NCI-H146 treated with DMSO at 0.1 percent for 48 hours (cell line): Measurements from ENCODE around the gene SEMA5B.

Experiments used
- DNase-seq: peaks from one replicate; lab custom pipeline; 2025; ENCODE audit not compliant: unreplicated experiment; lab: John Stamatoyannopoulos, UW

The SEMA5B gene

GRCh38 chr3:122898298-122898697 is 129.3 kb downstream of the SEMA5B start:
- DNase-seq: no peak

- DNase-seq: no peak
Measured at GRCh38 chr3:122893754-122894668, 133.6 kb downstream of the SEMA5B start.

- DNase-seq: no peak
Measured at GRCh38 chr3:122893282-122893681, 134.3 kb downstream of the SEMA5B start.

- no peak for DNase-seq
Measured at GRCh38 chr3:122892118-122892960, 135.2 kb downstream of the SEMA5B start.

GRCh38 chr3:122890720-122891220 is 136.8 kb downstream of the SEMA5B start:
- DNase-seq: no peak

GRCh38 chr3:122890077-122890719 is 137.4 kb downstream of the SEMA5B start:
- DNase-seq: no peak

- no peak for DNase-seq
Measured at GRCh38 chr3:122886946-122887345, 140.6 kb downstream of the SEMA5B start.

GRCh38 chr3:122886251-122886650 is 141.3 kb downstream of the SEMA5B start:
- DNase-seq: no peak

- DNase-seq: no peak
Measured at GRCh38 chr3:122882361-122882947, 145.1 kb downstream of the SEMA5B start.

GRCh38 chr3:122880624-122881023 is 146.9 kb downstream of the SEMA5B start:
- DNase-seq: no peak

- no peak for DNase-seq
Measured at GRCh38 chr3:122880173-122880572, 147.4 kb downstream of the SEMA5B start.

- no peak for DNase-seq
Measured at GRCh38 chr3:122875547-122876127, 151.9 kb downstream of the SEMA5B start.

- no peak for DNase-seq
Measured at GRCh38 chr3:122873741-122874515, 153.6 kb downstream of the SEMA5B start.

- DNase-seq: no peak
Measured at GRCh38 chr3:122868322-122868721, 159.2 kb downstream of the SEMA5B start.

- no peak for DNase-seq
Measured at GRCh38 chr3:122864498-122864897, 163.1 kb downstream of the SEMA5B start.

- DNase-seq: no peak
Measured at GRCh38 chr3:122862381-122862780, 165.2 kb downstream of the SEMA5B start.
